Duodenal mucosa (tissue), 2 donors: Measurements from ENCODE around the gene MAP3K5.

Source experiments
- H3K27ac ChIP-seq: one replicate; pipeline ENCODE4 v1.7.0; 2013; ENCODE audit warnings: low read depth, low read length
- H3K27me3 ChIP-seq, 2 donors: one replicate each; pipeline ENCODE4 v1.7.0; 2013; ENCODE audit warnings: low read length in 2 of 2, control low read depth in 1 of 2; ENCODE audit not compliant: insufficient read depth in 2 of 2, control insufficient read depth in 1 of 2
- H3K36me3 ChIP-seq, 2 donors: one replicate each; pipeline ENCODE4 v1.7.0; 2013; ENCODE audit warnings: low read length in 2 of 2, control low read depth in 1 of 2; ENCODE audit not compliant: insufficient read depth in 2 of 2, control insufficient read depth in 1 of 2
- H3K4me1 ChIP-seq, 2 donors: one replicate each; pipeline ENCODE4 v1.7.0; 2013; ENCODE audit warnings: low read length in 2 of 2, control low read depth in 1 of 2; ENCODE audit not compliant: insufficient read depth in 2 of 2, control insufficient read depth in 1 of 2
- H3K4me3 ChIP-seq, 2 donors: one replicate each; pipeline ENCODE4 v1.7.0; 2013; ENCODE audit warnings: low read length in 2 of 2, low read depth in 1 of 2
- H3K9ac ChIP-seq, 2 donors: one replicate each; pipeline ENCODE4 v1.7.0; 2013; ENCODE audit warnings: low read length in 2 of 2, low read depth in 1 of 2
- H3K9me3 ChIP-seq, 2 donors: one replicate each; pipeline ENCODE4 v1.7.0; 2013; ENCODE audit warnings: low read length in 2 of 2, control low read depth in 1 of 2; ENCODE audit not compliant: control insufficient read depth in 1 of 2

Gene MAP3K5

GRCh38 chr6:136750696-136751521 is 41.4 kb downstream of the MAP3K5 start:
- Histone ChIP-seq H3K27me3 (no peaks in the 10 kb centered on the region), H3K9ac (peak overlapping the region in 1 of 2 donors; percentile 5), H3K4me3 (peak overlapping the region; percentile 20 to 37), H3K36me3 (no peaks in the 10 kb centered on the region), H3K9me3 (no peaks in the 10 kb centered on the region), H3K27ac (no peak overlapping the region), H3K4me1 (peaks cover 24 to 34% of the 10 kb centered on the region in 2 donors)

- Histone ChIP-seq H3K4me1 (peaks cover 24 to 39% of the 10 kb centered on the region in 2 donors), H3K27me3 (no peaks in the 10 kb centered on the region), H3K27ac (no peak overlapping the region), H3K9me3 (no peaks in the 10 kb centered on the region), H3K36me3 (no peaks in the 10 kb centered on the region), H3K9ac (no peak overlapping the region), H3K4me3 (no peak overlapping the region)
Observed at GRCh38 chr6:136749359-136749997, 42.8 kb downstream of the MAP3K5 start.

- H3K4me3 ChIP-seq, result no peak overlapping the region
- peaks cover 18 to 30% of the 10 kb centered on the region in 2 donors for H3K4me1 ChIP-seq
- no peak overlapping the region for H3K9ac ChIP-seq
- H3K27ac ChIP-seq, result no peak overlapping the region
- no peaks in the 10 kb centered on the region for H3K36me3 ChIP-seq
- no peaks in the 10 kb centered on the region for H3K9me3 ChIP-seq
- H3K27me3 ChIP-seq, result no peaks in the 10 kb centered on the region
Observed at GRCh38 chr6:136747507-136747906, 44.8 kb downstream of the MAP3K5 start.

GRCh38 chr6:136745300-136745699 is 47.0 kb downstream of the MAP3K5 start:
- Histone ChIP-seq H3K27me3 (no peaks in the 10 kb centered on the region), H3K9ac (no peak overlapping the region), H3K27ac (no peak overlapping the region), H3K9me3 (no peaks in the 10 kb centered on the region), H3K4me3 (no peak overlapping the region), H3K4me1 (peaks cover 0 to 8% of the 10 kb centered on the region in 2 donors), H3K36me3 (no peaks in the 10 kb centered on the region)

- Histone ChIP-seq H3K36me3 (no peaks in the 10 kb centered on the region), H3K27me3 (no peaks in the 10 kb centered on the region), H3K4me3 (no peak overlapping the region), H3K4me1 (peaks cover 0 to 5% of the 10 kb centered on the region in 2 donors), H3K27ac (no peak overlapping the region), H3K9ac (no peak overlapping the region), H3K9me3 (no peaks in the 10 kb centered on the region)
Observed at GRCh38 chr6:136744889-136745288, 47.4 kb downstream of the MAP3K5 start.

GRCh38 chr6:136742125-136742524 is 50.2 kb downstream of the MAP3K5 start:
- no peak overlapping the region for H3K9ac ChIP-seq
- H3K4me1 ChIP-seq, result peaks cover 16 to 18% of the 10 kb centered on the region in 2 donors
- no peak overlapping the region for H3K27ac ChIP-seq
- H3K27me3 ChIP-seq, result no peaks in the 10 kb centered on the region
- H3K36me3 ChIP-seq, result no peaks in the 10 kb centered on the region
- no peaks in the 10 kb centered on the region for H3K9me3 ChIP-seq
- no peak overlapping the region for H3K4me3 ChIP-seq

GRCh38 chr6:136740050-136740974 is 52.0 kb downstream of the MAP3K5 start:
- Histone ChIP-seq H3K27ac (no peak overlapping the region), H3K4me1 (peaks cover 16 to 18% of the 10 kb centered on the region in 2 donors), H3K9ac (no peak overlapping the region), H3K36me3 (no peaks in the 10 kb centered on the region), H3K27me3 (no peaks in the 10 kb centered on the region), H3K4me3 (no peak overlapping the region), H3K9me3 (no peaks in the 10 kb centered on the region)

GRCh38 chr6:136739501-136739900 is 52.8 kb downstream of the MAP3K5 start:
- no peak overlapping the region for H3K27ac ChIP-seq
- H3K4me1 ChIP-seq, result peaks cover 16 to 18% of the 10 kb centered on the region in 2 donors

GRCh38 chr6:136739071-136739470 is 53.2 kb downstream of the MAP3K5 start:
- peaks cover 16 to 18% of the 10 kb centered on the region in 2 donors for H3K4me1 ChIP-seq
- H3K27ac ChIP-seq, result no peak overlapping the region
- H3K4me3 ChIP-seq, result no peak overlapping the region
- H3K9me3 ChIP-seq, result no peaks in the 10 kb centered on the region
- no peaks in the 10 kb centered on the region for H3K36me3 ChIP-seq
- no peak overlapping the region for H3K9ac ChIP-seq
- no peaks in the 10 kb centered on the region for H3K27me3 ChIP-seq

More at GRCh38 chr6:136739501-136739900, 52.8 kb downstream of the MAP3K5 start:
- H3K36me3 ChIP-seq, result no peaks in the 10 kb centered on the region
- no peak overlapping the region for H3K4me3 ChIP-seq
- H3K27me3 ChIP-seq, result no peaks in the 10 kb centered on the region
- H3K9ac ChIP-seq, result no peak overlapping the region
- no peaks in the 10 kb centered on the region for H3K9me3 ChIP-seq
